HG03045 (cell line): ENCODE results near the gene NELL1.

Source experiments
- ATAC-seq: cut with Tn5 transposase; IDR thresholded peaks from one replicate; pipeline ENCODE4 v1.9.1; 2021; ENCODE audit warnings: mild to moderate bottlenecking, moderate library complexity; ENCODE audit not compliant: unreplicated experiment

Gene NELL1

DNA sequence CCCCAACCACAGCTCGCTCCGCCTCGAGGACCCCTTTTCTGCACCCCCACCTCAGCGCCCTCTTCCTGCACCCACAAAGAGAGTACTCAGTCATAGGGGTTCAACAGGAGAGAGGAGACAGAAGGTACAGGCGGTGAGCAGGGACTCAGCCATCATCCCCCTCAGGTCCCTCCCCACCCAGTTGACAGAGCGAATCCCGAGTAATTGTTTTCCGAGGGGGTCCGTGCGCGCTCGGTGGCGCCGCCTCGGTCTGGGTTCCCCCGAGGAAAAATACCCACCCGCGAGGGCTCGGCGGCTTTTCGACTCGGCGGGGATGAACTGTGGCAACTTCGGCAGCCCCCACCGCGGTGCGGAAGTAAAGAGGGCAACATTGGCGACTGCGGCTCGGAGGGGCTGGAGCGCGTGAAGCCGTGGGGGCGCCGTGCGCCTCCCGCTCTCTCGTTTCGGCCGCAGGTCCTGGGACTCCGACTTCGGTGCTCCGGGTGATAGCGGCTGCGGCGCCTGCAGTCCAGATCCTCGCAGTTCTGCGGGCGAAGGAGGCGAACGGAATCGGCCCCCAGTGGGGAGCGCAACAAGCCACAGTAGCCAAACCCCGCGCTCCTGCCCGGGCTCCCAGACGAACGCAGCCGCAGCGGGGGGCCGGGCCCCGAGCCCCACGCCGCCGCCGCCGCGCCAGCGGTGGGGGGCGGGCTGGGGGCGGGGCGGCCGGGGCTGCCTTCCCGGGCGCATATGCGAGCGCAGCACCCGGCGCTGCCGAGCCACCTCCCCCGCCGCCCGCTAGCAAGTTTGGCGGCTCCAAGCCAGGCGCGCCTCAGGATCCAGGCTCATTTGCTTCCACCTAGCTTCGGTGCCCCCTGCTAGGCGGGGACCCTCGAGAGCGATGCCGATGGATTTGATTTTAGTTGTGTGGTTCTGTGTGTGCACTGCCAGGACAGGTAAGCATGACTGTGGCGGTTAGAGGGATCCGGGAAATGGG is at the start of gene NELL1:
TSS of gene NELL1 (plus strand) at position 743 of the 976 bp plus-strand sequence.
- no peak for ATAC-seq

DNA sequence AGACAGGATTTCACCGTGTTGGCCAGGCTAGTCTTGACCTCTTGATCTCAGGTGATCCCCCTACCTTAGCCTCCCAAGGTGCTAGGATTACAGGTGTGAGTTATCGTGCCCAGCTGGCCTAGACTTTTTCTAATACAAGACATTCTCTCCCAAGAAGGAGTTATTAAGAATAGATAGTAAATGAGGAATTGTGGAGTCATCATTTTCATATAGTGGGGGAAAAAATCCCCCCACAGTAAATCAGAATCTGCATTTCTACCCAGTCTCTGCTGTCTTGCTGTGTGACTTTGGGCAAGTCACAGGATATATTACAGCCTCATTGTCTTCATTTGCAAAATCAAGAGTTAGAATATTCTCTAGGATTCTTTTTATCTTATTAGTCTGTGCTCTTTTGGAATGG is 48.4 kb upstream of the NELL1 start:
- no peak for ATAC-seq

DNA sequence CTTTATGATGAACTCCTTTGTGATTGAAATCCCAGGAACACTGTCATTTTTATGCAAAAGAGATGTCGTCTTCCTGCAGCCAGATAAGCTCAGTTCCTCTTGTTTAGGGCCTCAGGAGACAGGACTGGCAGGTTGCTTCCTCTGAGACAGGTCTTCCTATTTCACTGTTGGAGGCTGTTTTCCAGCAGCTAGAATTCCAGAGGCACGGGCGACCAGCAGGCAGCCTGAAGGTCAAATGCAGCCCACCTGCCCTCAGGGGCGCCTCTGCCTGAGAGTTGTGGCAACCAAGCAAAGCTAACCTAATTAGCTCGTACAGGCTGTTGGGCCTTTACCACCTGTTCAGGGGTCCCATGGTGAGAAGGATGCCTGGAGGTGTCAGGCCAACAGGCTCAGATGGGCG is 47.7 kb upstream of the NELL1 start:
- no peak for ATAC-seq

DNA sequence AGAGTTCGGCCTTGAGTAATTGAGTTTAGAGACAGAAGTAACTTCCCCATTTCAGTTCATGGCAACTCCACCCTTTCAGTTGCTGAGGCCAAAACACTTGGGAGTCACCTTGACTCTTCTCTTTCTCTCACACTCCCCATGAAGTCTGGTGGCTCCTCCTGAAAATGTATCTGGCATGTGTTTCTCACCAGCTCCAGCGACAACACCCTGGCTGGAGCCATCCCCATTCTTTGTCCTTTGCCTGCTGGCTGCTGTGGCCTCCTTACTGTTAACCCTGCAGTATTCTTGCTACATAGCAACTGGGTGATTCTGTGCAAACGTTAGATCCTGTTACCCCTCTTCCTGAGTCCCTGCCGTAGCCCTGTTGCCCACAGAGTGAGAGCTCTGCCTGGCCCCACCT is 46.1 kb upstream of the NELL1 start:
- ATAC-seq: no peak

DNA sequence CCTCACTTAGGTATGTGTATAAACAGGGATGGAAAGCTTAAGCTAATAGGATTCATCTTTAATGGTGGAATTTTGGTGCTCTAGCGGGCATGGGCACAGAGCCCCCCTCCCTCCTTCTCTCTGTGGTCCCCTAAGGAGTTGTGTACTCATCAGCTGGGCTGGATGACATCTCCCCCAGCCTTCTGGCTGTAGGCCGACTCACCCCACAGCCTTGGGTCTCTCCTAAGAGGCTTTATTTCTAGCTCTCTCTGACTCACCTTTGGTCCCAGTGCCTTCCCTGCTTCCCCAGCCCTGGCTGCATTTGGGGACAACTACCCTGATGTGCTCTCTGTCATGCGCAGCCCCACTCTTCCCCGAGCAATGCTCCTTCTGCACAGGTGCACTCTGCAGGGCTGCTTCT is 43.1 kb upstream of the NELL1 start:
- no peak for ATAC-seq

DNA sequence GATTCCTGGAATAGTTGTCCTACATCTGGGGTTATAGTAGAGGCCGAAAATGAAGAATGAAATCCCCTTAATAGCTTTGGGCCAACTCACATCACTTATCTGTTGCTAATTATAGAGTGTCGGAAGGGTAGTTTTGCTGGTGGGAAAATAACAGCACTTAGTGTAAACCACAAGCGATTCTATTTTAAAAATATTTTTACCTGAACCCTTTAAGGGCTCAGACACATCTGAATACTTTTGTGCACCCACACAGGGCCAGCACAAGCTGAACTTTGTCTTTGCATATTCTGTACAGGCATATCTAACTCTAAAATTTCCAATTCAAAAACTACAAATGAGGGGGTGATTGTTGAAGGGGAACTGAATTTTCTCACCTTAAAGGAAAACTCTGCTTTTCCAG is 42.4 kb upstream of the NELL1 start:
- no peak for ATAC-seq

DNA sequence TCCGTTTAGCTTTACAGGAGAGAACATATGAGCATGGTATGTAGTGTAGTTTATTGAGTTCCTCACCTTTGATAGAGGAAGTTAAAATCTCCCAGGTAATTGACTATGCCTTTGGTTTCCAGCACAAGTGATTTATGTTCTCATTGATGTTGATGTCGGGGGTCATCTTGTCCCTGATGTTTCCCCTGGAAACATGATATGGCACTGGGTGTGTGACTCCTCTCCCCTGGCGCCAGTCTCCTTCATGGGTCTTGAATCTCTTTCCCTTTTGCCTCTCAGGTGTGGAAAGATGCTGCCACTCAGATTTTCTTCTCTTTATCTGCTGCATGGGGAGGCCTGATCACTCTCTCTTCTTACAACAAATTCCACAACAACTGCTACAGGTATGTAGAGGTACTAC is 41.7 kb upstream of the NELL1 start:
- no peak for ATAC-seq

DNA sequence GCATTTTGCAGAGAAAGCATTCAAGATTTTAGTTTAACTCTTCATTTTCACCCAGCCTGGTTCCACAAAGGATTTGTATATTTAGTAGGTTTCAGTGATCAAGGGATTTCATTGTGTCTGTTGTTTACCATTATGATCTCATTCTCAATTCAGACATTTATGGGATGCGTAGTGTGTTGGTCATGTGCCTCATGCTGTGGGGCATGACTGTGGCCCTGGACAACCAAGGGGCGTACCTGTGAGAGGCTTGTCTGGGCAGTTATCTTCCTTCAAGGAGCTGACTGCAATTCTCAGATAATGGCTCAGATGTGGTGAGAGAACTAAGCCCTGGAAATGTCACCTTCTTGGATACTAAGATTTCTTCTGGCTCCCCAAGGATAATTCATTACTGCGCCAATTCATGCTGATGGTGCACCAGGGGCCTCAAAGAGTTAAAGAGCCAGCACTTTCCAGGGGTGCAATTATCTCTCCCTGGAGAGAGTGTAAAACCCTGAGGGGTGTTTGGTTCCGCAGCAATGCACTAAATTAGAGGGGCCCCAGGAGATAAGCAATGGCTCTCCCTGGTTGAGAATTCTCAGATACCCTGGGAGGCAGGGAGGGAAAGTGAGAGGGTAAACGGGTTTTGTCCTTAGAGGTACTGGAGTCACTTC is 37.7 kb upstream of the NELL1 start:
- ATAC-seq: no peak

DNA sequence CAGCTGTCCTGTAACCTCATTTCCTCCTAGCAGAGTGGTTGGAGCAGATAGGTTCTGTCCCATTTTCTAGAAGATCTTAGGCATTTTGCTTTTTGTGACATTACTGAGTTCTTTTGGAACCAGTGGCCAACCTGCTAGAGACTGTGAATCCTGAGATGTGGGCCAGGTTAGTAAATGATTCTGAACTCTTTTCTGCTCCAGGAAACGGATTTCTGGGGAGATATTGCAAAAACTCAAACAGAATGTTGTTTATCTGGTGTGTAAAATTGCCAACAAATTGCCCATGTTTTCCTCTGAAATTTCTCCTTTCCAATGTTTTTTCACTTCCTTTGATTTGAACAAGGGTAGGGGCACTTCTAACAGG is 37.2 kb upstream of the NELL1 start:
- no peak for ATAC-seq

DNA sequence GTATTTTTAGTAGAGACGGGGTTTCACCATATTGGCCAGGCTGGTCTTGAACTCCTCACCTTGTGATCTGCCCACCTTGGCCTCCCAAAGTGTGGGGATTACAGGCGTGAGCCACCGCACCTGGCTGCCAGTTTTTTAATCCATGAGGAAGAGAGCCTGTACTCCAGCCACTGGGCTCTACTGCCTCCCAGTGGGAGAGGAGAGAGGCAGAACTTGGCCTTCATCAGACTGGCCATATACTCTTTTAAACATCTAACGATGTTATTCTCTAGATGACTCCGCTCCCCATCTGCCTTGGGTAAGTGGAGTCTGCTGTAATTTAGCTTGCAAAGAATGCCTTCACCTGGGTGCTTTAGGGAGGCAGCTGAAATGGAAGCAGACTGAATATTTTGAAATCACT is 35.3 kb upstream of the NELL1 start:
- ATAC-seq: no peak

DNA sequence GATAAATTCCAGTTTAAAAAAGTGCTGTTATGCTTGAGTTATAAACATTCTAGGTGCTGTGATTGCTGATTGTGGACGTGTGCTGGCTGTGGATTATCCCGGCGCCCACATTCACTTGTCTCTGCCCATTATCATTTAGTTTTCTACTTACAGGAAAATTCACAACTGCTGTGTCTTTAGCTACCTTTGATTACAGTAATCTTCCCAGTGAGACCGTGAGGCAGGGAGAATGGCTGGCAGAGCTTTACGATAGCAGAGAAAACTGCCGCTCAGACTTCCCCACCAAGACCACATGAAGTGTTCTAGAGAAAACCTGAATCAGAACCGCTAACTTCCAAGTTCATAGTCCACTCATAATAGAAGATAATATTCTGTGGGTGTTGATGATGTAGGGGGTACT is 34.6 kb upstream of the NELL1 start:
- ATAC-seq: no peak

DNA sequence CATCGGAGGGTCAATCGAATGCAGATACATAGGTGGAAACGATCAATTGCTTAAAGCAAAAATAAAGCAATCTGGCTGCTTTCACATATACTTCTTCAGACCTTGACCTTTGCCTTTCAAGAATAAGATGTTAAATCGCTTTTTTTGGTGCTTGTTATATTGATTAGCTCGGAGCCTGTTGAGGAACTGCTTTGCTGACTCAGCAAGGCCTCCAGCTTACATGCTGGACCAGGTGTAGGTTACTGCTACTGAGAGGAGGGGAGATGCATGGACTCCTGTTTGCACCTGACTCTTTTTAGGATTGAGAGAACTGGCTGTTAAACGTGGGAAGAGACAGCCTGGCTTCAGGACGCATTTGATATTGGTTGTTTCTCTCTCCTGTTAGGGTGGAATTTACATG is 31.3 kb upstream of the NELL1 start:
- ATAC-seq: no peak

DNA sequence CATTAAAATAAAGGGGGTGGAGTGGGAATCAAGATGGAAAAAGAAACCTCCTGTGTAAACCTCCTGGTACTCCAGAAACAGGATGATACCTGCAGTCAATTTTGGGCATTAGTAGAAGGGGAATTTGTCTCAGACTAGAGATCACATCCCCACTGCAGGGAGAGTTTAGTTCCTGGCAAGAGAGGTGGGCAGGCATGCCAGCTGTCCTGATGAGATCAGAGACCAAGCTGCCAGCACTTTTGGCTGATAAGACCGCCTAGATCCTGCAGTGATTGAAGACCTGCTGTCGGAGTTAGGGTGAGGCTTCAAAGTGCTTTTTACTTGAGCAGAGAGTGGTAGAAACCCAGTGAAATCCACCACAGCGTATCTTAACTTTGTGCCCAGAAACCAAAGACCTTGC is 29.7 kb upstream of the NELL1 start:
- ATAC-seq: no peak

DNA sequence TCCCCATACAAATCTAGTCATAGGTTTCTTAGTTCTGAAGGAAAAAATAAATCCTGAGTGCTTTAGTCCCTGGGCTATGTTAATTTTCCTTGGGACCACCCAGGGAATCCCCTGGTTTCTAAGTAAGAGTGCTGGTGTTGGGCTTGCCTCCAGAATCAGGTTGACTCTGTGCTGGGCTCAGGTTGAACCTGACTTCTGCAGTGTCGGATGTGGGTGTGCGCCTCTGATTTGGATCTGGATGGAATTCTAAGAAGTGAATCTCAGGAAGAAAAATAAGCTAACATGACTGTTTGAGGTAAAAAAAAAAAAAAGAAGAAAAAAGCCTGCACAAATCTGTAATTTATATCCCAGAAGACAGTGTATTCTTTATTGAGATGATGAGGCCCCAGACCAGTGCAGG is 29.0 kb upstream of the NELL1 start:
- no peak for ATAC-seq

DNA sequence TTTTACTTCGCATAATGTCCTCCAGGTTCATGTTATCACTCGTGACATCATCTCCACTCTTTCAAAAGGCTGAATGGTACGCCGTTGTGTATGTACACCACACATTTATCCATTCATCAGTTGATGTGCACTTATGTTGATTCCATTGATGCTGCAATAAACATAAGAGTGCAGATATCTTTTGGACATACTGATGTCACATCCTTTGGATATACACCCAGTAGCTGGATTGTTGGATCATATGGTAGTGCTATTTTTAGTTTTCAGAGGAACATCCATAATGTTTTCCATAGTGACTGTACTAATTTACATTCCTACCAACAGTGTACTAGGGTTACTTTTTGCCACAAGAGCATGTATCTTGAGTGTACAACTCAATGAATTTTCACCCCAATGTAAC is 25.0 kb upstream of the NELL1 start:
- ATAC-seq: no peak

DNA sequence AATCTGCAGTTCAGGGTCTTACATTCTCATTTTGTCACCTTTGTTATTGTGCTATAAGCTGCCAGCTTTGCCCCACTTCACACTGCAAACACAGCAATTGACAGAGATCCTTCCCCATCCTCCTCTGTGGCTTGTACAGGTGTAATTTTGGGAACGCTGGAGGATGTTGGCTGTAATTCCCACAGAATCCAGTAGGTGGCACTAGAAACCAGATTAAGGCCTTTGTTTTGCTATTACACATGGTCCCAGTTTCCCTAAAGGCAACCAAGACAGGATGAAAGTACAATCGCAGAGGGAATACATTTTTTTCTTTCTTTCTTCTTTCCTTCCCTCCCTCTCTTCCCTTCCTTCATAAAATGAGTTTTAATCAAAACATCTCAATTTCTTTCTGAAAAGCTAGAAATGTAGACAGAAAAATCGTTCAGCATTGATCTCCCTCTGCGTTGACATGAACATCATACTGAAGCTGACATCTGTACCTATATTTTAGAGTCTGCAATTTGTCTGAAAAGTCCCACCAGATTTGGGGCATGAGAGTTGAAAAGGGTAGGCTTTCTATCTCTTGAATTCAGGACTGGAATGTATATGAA is 21.3 kb upstream of the NELL1 start:
- no peak for ATAC-seq

DNA sequence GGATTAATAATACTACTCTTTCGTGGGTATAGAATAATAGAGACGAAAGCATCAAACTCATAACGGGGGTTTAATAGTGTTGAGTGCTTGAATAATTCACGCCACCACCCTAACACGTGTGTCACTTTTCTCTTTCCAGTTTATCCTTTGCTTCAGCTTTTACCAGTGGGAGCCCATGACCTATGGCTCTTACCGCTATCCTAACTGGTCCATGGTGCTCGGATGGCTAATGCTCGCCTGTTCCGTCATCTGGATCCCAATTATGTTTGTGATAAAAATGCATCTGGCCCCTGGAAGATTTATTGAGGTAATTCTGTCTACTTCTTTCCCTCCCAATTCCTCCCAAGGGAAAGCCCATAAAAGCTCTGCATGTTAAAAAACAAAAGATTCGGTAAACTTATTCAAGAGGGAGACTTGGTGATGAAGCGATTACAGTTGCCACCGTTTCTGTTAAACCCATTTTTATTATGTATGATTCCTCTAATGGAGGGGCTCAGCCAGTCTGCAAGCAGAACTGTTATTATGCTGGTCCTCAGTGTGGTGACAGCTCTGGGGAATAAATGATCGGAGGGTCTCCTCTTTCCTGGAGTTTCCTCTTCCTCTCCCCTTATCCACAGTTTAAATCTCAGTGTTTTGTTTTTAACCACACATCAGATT is 17.1 kb upstream of the NELL1 start:
- no peak for ATAC-seq

DNA sequence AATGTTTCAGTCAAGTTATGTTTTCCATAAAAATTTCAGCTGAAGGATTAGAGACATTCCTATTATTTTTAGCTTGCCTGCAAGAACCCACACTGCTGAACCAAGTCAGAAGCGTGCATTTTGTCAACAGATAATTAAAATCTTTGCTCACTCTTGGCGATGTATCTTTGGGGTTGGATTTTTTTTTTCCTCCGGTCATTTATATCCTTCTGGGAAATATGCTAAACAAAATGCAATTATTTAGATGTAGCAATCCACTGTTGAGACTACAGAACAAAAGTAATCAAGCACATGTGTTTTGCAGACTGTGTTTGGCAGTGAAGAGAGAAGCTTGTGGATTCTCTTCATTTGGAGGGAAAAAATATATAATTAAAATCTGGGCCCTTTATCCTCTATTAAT is 15.3 kb upstream of the NELL1 start:
- ATAC-seq: no peak

DNA sequence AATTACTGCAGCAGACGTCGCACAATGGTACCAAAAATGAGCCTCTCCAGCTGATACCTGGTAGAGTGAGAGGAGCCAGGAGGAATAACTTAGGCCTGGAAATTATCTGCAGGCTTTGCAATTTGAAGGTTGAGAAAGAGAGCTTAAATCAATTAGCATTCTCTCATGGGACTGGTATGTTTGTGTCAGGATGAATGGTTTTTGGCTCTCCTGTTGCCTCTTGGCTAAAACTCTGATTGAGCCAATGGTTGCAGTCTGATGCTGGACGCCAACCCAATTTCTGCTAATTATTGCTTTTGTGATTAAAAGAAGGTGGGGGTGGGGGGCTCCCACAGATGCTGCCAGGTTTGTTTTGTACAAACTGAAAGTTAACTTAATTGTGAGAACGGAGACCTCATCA is 12.5 kb upstream of the NELL1 start:
- no peak for ATAC-seq

DNA sequence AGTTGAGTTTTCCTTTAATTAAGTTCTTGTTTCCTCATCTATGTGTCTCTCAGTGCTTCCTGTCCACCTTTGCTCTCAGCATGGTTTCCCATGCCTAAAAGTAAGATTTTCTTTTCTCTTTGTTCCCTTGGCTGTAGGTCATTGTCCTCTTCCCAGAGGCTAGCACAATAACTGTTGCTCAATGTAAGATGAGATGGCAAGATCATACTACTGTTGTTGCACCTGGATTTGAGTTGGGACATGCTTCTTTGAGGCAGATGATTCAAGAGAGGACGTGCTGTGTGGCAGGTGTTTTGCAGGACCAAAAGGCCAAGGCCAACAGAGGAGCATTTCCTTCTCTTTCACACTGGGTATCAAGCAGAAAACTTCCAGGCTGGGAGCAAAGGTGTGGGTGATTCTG is 11.3 kb upstream of the NELL1 start:
- ATAC-seq: no peak

DNA sequence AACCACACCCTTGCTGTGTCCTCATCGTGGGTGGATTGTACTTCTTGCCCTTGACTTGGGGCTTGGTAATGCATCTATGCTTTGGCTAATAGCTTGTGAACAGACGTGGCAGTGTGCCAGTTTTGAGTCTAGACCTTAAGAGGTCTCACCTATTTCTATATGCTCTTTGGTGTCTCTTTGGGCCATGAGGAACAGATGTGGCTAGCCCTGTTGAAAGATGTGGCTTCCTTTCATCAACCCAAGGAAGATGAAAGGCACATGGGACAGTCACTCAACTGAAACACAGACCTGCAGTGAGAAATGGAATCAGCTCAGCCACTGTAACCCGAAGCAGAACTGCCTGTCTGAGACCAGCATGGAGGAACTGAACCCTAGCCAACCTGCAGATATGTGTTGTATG is 7.9 kb upstream of the NELL1 start:
- no peak for ATAC-seq

DNA sequence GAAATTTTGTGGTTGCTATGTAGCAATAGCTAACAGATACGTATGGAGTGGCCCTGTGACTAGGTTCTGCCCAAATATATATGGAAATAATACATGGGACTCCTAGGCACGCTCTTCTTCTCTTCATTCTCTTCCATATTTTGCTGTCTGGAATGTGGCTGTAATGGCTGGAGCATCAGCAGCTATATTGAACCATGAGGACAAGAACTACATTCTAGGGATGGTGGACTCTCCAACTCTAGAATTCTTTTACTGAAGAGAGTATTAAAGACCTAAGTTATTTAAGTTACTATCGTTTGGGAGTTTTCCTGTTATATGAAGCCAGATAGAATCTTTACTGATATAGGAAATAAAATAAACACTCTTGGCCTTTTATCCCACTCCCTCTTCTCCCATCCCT is 7.5 kb upstream of the NELL1 start:
- no peak for ATAC-seq
